GM19452 (cell line): Measurements from ENCODE around the gene PTPN18.

Experiments
- ATAC-seq: cut with Tn5 transposase; IDR thresholded peaks from one replicate; pipeline ENCODE4 v1.9.1; 2021; ENCODE audit not compliant: unreplicated experiment

Gene PTPN18

GRCh38 chr2:130363479-130363878 is 7.6 kb downstream of the PTPN18 start:
- ATAC-seq: no peak

- no peak for ATAC-seq
These were observed 9.2 kb downstream of the PTPN18 start for GRCh38 chr2:130365075-130365474.

GRCh38 chr2:130365963-130366362 is 10.1 kb downstream of the PTPN18 start:
- no peak for ATAC-seq

- ATAC-seq: no peak
These were observed 10.9 kb downstream of the PTPN18 start for GRCh38 chr2:130366720-130367119.

- no peak for ATAC-seq
These were observed 12.9 kb downstream of the PTPN18 start for GRCh38 chr2:130368786-130369185.

GRCh38 chr2:130369311-130369964 is 13.6 kb downstream of the PTPN18 start:
- ATAC-seq: no peak

- no peak for ATAC-seq
These were observed 14.1 kb downstream of the PTPN18 start for GRCh38 chr2:130369965-130370341.

GRCh38 chr2:130370490-130370889 is 14.6 kb downstream of the PTPN18 start:
- no peak for ATAC-seq

- ATAC-seq: peak; percentile 21
These were observed 15.8 kb downstream of the PTPN18 start for GRCh38 chr2:130371723-130372054.

GRCh38 chr2:130372055-130372832 is 16.4 kb downstream of the PTPN18 start:
- ATAC-seq: peak; percentile 80

GRCh38 chr2:130372833-130373807 is 17.3 kb downstream of the PTPN18 start:
- peak; percentile 1 for ATAC-seq

- no peak for ATAC-seq
These were observed 18.0 kb downstream of the PTPN18 start for GRCh38 chr2:130373808-130374365.

- ATAC-seq: no peak
These were observed 18.9 kb downstream of the PTPN18 start for GRCh38 chr2:130374587-130375290.

- no peak for ATAC-seq
These were observed 19.7 kb downstream of the PTPN18 start for GRCh38 chr2:130375291-130376266.

- ATAC-seq: peak; percentile 49
These were observed 20.8 kb downstream of the PTPN18 start for GRCh38 chr2:130376433-130377293.

GRCh38 chr2:130377491-130377890 is 21.6 kb downstream of the PTPN18 start:
- ATAC-seq: no peak

GRCh38 chr2:130378206-130378897 is 22.5 kb downstream of the PTPN18 start:
- no peak for ATAC-seq

GRCh38 chr2:130378898-130379214 is 23.0 kb downstream of the PTPN18 start:
- no peak for ATAC-seq
